GM23248 (cell line): Measurements from ENCODE around the gene PTPRR.

Experiments used
- EZH2 ChIP-seq: fragments of 200-600 bp; sonication (generic); IDR thresholded peaks from 2 replicates; pipeline ENCODE4 v1.6.1; 2018; ENCODE audit warnings: antibody characterized with exemption, mild to moderate bottlenecking; ENCODE audit not compliant: insufficient read depth, poor library complexity, severe bottlenecking
- EZH2phosphoT487 ChIP-seq: fragments of 200-600 bp; sonication (generic); IDR thresholded peaks from 2 replicates; pipeline ENCODE4 v1.6.1; 2018; ENCODE audit warnings: antibody characterized with exemption, moderate library complexity, mild to moderate bottlenecking, low read depth; ENCODE audit not compliant: insufficient read depth

DNA sequence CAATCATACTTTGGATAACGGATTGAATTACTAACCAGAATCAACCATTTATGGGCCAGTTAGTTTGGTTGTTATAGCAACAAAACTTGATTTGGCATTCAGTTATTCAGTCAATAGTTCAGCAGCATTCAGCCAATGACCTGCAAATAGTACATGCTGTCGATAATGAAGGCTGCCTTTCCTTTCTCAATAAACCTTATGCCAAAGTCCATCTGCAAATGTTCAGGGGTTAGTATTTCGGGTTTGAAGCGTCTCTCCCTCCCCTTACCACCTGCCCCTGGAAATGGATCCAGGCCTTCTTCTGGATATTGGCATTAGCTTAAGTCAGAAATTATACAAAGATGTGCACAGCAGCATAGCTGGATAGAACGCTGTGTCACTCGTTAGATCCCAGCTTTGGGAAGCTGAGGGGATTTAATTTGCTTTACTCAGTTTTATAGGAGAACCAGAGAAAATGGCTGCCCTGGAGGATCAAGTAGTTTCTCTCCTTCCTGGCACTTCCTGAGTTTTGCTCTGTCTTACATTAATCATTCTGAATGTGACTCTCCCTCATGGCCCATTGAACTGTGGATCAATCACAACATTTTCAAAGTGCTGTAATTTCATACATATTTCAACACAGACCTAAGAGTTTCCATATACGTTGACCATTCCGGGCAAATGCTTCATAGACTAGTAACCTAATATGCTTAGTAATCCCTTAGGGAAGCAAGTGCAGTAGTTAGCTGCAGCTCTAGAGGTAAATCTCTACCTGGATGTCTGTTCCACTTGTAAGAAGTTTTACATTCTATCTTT is 46.7 kb upstream of the PTPRR start:
- TF ChIP-seq EZH2: no peak
- TF ChIP-seq EZH2phosphoT487: no peak
